Measurements from ENCODE around the gene XYLB. TPM values are rescaled to one million over a fixed set of nuclear protein-coding genes. Genes with fewer than 3 reads are reported as not detected.

Gene XYLB
- total RNA-seq, 1 experiment from 2014 or later = 14.0 TPM

- no peak overlapping the region for H3K4me3 ChIP-seq (replicated peaks in 1 of 2; ENCODE audit: low read depth in 1 of 2, low read length in 2 of 2)
- ATAC-seq (no peak), DNase-seq (ENCODE audit: low read depth, low spot score) (no peak)
- H3K4me2 ChIP-seq (ENCODE audit: low read length) = no peak overlapping the region
- H3K9me3 ChIP-seq (ENCODE audit: control insufficient read depth in 1 of 2, insufficient read depth in 1 of 2, low read depth in 1 of 2, low read length in 2 of 2) = no peaks in the 10 kb centered on the region
- no TSS peak for BruUV-seq (replicated peaks)
- no peaks in the 10 kb centered on the region for H3K9me2 ChIP-seq (ENCODE audit: insufficient read depth)
- no peak overlapping the region for H3K9ac ChIP-seq (ENCODE audit: low read length)
- ChIA-PET CTCF (no interaction called here), POLR2A (no interaction called here), RAD21 (ENCODE audit: low non-redundant PET in 1 of 2, low total read pairs in 2 of 2, uncharacterized antibody in 2 of 2, unreplicated experiment in 2 of 2) (no interaction called here)
- H4K20me1 ChIP-seq (ENCODE audit: insufficient read depth) = no peaks in the 10 kb centered on the region
- no peak overlapping the region for H3K27ac ChIP-seq (ENCODE audit: low read depth, low read length)
- H3K79me2 ChIP-seq (ENCODE audit: insufficient read depth, low read length) = peaks cover 67% of the 10 kb centered on the region
- intact Hi-C loops (cut with micrococcal nuclease) = loop anchor here (5.0 to 10.0 kb wide), 3 partner anchors 217 to 374 kb away; no protein-coding TSS in a partner anchor
- no peak overlapping the region for H2AFZ ChIP-seq (ENCODE audit: low read depth, low read length, poor library complexity, severe bottlenecking)
- H3K4me1 ChIP-seq (ENCODE audit: control insufficient read depth in 1 of 2, insufficient read depth in 2 of 2, low read length in 2 of 2) = peaks cover 0 to 46% of the 10 kb centered on the region in 2 experiments; a peak in 2 of 4 replicates
- H3K27me3 ChIP-seq (ENCODE audit: insufficient read depth, low read length) = no peaks in the 10 kb centered on the region
- TF ChIP-seq FOSL1 (IDR thresholded peaks at IDR 0.05; ENCODE audit: low read depth) (no peak), CTCF (IDR thresholded peaks at IDR 0.05 in 2 of 3, conservative IDR thresholded peaks at IDR 0.05 in 1 of 3; ENCODE audit: borderline replicate concordance in 1 of 3, insufficient read depth in 1 of 3, low read depth in 2 of 3, low read length in 2 of 3) (no peak), ZNF274 (IDR thresholded peaks at IDR 0.05; ENCODE audit: low read depth, low read length) (no peak), SRF (IDR thresholded peaks at IDR 0.05; ENCODE audit: low read depth) (no peak), CEBPB (IDR thresholded peaks at IDR 0.05; ENCODE audit: low read depth) (no peak), CBX3 (IDR thresholded peaks at IDR 0.05; ENCODE audit: low read depth) (no peak), ZBTB33 (IDR thresholded peaks at IDR 0.05; ENCODE audit: extremely low read depth, insufficient replicate concordance, low read length) (no peak), ZFX (IDR thresholded peaks at IDR 0.05) (no peak), EGR1 (IDR thresholded peaks at IDR 0.05; ENCODE audit: low read depth) (no peak), EZH2 (IDR thresholded peaks at IDR 0.05) (no peak), SP1 (IDR thresholded peaks at IDR 0.05; ENCODE audit: low read depth) (no peak), EZH2phosphoT487 (IDR thresholded peaks at IDR 0.05; ENCODE audit: borderline replicate concordance) (no peak), RAD21 (IDR thresholded peaks at IDR 0.05; ENCODE audit: low read depth) (no peak), YY1 (IDR thresholded peaks at IDR 0.05; ENCODE audit: extremely low read depth, insufficient replicate concordance, low read depth, low read length) (no peak), REST (IDR thresholded peaks at IDR 0.05; ENCODE audit: low read depth) (no peak)
- H3K36me3 ChIP-seq (ENCODE audit: control insufficient read depth in 1 of 2, insufficient read depth in 2 of 2, low read length in 2 of 2) = peaks cover 0 to 14% of the 10 kb centered on the region in 2 experiments; a peak in 2 of 4 replicates
Observed at GRCh38 chr3:38348903-38349302, 2.3 kb downstream of the XYLB start.
